GM19397 (cell line): ENCODE data around the gene ZNF487.
A peak's percentile ranks its signal among the peaks of the same experiment; 100 is the strongest.
"Not testable (repeated sequence)": the region's sequence is repeated elsewhere in the genome, so short reads cannot be mapped to it uniquely, and the experiment has no call there.

Experiments
- ATAC-seq: cut with Tn5 transposase; IDR thresholded peaks from one replicate; pipeline ENCODE4 v1.9.1; 2021; ENCODE audit warnings: mild to moderate bottlenecking, moderate library complexity; ENCODE audit not compliant: unreplicated experiment

The ZNF487 gene

DNA sequence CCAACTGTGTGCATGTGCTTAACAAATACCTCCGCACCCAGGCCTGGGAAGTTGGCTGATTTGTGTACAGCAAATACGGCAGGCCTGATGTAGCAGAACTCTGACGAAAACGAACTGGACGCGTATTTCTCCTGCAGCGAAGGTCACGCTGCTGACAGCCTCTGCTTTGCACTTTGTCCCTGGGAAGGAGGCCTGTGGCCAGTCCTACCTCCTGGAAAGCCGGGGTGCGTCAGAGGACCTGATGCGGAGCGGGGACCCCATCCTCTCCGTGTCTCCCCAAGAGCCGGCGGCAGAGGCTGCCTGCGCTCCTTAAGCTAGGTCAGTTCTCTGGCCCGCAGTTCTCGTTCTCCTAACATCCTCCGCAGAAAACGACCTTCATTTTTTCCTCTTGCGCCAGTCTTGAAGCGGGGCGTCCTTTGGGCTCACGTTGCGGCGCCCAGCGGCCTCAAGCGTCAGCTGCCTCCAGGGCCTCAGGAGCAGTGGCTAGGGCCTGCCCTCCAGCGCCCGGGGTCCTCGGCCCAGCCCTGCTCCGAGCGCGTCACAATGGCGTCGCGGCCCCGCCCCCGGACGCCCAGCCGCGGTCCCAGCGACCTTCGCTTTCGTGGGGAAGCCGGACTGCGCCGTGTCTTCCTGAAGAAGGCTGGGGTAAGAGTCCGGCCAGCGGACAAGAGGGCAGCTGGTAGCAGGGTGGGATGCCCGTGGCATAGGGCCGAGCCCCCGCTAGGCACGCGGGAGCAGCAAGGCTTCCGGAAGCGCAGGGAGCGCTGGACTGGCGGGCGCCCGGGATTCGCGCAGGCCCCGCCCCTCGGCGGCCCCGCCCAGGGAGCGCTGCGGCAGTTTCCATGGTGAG lies at the start of gene ZNF487:
Gene ZNF487, plus strand, starts transcription at position 821 of the 850 bp plus-strand sequence. CDS start 38,703 bp downstream, outside the sequence.
- ATAC-seq, result peak; percentile 98

DNA sequence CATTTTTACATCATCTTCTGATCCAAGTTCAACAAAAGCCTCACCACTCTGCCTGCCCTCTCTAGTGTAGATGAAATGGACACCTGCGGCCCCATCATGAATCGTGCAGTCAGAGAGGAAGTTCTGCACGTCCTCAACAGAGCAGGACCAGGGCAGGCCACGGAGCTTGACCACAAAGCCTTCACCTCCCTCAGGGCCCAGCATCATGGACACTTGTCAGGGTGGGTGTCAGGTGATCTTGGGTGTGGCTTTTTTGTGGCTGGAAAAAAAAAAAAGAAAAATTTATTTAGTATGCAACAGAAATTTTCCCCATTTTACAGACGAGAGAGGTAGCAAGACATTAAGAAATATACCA lies 49.3 kb upstream of the ZNF487 start:
- no peak for ATAC-seq

DNA sequence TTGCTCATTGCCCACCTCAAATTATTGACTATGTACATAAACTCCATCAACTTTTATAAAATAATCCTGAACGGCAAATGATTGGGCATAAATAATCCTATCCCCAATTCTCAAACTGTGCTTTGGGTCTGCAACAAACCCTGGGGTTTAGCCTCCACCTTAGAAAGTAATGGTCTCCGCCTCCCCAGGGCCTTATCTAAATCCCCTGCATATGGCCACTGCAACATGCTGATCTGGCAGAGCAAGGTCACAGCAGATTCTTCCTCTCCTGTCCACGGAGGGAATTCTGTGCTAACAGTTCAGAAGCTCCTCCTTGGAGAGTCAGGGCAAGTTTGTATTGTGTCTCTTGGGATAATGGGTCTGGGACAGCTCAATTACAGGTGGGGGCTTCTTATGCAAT lies 47.0 kb upstream of the ZNF487 start:
- ATAC-seq, result no peak

DNA sequence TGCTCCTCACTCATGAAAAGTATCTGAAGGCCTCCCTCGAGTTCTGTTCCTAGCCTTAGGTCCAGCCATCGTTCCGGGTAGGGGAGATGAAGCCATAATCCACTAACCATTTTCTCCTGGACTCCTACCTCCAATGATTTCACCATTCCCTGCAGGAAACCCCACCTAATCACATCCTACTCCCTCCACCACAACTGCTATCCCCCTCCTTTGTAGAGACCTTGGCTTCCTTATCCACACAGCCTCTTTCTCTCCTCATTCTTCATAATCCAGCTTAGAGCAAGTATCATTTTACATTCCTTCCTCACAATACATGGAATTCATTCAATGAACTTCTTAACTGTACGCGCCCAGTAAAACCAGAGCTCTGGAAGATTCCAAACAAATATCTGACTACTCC lies 46.6 kb upstream of the ZNF487 start:
- ATAC-seq, result no peak

DNA sequence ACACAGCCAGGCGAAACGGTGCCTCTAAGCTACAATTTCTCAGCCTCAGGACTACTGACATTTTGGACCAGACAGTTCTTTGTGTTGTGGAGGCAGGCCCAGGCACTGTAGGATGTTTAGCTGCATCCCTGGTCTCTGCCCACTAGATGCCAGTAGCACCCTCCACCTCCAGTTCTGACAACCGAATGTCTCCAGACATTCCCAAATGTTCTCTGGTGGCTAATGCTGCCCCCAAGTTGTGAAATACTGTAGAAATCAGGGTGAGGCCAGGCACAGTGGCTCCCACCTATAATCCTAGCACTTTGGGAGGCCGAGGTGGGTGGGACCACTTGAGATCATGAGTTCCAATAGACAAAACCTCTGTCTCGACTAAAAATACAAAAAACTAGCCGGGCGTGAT lies 46.2 kb upstream of the ZNF487 start:
- no peak for ATAC-seq

DNA sequence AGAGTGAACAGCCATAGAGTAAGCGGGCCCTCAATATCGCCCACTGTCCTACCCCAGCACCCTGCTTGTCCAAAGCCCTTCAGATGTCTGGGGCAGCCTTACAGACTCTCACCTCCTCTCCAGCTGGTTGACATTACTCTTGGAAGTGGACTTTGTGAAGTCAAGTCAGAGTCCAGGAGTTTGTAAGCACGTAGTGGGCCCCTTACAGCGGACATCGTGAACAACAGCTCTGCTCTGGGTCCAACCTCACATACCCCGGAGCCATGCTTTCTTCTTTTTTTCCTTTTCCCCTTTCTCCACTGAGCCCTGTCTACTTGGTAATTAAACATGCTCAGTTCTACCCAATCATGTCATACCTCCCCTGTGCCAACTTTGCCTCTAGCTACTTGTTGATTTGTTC lies 45.4 kb upstream of the ZNF487 start:
- no peak for ATAC-seq

DNA sequence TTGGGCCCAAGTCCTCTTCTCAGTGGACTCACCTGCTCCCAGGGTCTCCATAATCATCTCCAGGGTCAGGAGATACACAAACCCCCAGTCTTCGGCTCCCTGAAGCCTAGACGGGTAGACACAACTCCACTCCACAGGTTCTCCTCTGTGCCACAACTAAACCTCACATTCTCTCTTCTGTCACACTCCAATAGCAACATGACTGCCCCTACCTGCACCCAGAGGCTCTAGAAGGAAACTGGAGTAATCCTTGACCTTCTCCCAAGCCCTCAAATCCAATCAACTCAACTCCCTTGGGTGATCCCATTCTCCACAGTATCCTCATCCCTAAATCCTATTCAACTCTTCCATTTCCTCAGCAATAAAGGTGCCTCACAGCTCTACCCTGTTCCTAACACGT lies 44.2 kb upstream of the ZNF487 start:
- no peak for ATAC-seq

DNA sequence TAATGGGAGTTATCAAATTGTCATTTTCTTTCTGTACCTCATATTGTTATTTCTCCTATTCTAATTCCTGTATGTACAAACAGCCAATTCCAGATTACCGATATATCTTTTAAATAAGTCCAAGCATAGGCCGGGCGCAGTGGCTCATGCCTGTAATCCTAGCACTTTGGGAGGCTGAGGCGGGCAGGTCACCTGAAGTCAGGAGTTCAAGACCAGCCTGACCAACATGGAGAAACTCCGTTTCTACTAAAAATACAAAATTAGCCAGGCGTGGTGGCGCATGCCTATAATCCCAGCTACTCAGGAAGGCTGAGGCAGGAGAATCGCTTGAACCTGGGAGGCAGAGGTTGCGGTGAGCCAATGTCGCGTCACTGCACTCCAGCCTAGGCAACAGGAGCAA lies 43.7 kb upstream of the ZNF487 start:
- ATAC-seq, result not testable (repeated sequence)

DNA sequence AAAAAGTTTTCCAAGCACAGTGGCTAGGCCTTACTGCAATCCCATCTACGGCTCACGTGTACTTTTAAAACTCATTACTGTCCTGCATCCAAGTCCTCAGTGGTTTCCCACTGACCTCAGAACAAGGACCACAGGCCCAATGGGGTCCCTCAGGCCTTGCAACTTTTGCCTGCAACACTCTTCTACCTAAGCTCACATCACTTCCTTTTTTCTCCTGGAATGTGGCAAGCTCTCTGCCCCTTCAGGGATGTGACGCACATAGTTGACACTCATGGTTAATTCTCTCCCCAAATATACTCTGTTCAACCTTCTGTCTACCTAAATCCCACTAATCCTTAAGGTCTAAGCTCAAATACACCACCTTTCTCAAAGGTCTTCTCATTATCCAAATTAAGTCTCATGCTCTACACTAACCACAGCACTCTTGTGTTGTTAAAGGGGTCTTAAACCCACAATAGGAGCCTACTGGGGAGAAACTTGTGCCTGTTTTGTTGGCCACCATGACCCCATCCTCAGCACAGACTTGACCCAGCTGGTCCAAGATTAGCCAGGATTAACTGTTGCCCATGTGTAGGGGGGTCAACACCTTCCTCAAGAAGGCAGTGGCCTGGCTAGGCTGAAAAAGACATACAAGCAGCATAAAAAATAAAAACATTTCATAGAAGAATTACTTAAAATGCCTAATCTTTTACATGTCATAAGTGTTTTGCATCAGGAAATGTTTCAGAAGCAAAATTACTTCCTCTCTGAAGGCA lies 43.1 kb upstream of the ZNF487 start:
- no peak for ATAC-seq

DNA sequence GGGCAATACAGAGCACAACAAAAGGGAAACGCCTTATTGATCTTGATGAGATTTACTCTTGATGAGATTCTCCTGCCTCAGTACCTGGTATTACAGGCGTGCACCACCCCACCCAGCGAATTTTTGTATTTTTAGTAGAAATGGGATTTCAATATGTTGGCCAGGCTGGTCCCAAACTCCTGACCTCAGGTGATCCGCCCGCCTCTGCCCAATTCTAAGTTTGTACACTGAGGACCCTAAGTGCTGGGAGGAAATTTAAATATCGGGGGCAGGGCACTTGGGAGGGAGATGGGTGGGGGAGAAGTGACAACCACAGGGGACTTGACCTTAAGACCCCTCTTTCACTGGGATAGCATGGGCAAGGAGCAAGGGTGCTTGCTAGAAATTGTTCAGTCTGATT lies 42.0 kb upstream of the ZNF487 start:
- no peak for ATAC-seq

DNA sequence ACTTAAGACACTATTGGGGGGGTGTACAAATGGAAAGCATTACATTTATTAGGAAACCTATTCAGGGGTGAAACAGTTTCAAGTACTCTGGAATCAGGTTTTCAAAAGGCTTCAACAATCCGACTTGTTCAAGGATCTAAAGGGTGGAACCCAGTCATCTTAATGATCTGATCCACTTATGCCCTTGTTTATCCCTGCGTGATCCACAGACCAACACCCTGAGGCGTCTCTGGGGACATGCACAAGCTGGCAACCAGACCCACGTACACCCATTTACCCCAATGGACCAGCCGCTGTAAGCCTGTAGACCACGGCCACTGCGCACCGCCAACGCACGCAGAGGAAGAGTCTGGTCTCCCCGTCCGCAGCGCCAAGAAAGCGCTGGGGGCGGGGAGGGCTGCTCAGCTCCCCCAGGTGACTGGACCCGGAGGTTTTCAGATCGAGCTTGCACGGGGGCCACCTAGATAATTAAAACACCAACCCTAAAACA lies 41.3 kb upstream of the ZNF487 start:
- ATAC-seq, result no peak

DNA sequence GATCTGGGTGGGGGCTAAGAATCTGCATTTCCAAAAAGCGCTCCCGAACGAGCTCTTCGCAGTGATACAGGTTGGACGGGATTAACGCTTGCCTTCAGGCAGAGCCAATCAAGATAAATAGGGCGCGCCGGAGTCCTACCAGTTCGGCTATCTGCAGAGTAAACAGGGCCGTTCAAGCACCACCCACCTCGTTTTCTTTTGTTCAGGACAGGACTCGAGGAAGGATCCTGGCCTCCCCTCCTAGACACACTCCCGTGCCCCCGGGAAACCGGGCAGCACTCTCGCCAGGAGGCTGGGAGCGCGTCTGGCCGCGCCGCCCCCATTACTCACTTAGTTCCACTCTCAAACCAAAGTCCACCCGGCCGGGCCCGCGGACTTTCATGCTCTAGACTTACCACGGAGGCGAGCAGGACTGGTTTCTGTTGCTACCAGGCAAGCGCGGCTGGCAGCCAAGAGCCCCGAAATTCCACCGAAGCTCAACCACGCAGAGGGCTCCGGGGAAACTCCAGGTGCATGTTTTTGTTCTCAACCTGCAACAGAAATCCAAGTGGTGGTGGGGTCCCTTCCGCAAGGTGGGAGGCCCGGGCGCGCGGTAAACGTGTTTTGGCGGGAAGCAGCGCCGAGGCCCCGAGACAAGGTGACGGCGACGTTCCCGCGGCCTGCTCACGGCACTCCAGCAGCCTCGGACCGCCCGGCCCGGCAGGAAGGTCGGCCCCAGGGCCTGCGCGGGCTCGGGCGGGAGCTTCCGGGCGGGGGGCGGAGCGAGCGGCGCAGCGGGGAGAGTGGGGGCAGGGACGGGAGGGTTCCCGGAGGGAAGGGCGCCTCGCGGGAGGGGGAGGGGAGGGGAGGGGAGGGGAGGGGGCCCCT lies 40.6 kb upstream of the ZNF487 start:
- ATAC-seq, result peak; percentile 55

DNA sequence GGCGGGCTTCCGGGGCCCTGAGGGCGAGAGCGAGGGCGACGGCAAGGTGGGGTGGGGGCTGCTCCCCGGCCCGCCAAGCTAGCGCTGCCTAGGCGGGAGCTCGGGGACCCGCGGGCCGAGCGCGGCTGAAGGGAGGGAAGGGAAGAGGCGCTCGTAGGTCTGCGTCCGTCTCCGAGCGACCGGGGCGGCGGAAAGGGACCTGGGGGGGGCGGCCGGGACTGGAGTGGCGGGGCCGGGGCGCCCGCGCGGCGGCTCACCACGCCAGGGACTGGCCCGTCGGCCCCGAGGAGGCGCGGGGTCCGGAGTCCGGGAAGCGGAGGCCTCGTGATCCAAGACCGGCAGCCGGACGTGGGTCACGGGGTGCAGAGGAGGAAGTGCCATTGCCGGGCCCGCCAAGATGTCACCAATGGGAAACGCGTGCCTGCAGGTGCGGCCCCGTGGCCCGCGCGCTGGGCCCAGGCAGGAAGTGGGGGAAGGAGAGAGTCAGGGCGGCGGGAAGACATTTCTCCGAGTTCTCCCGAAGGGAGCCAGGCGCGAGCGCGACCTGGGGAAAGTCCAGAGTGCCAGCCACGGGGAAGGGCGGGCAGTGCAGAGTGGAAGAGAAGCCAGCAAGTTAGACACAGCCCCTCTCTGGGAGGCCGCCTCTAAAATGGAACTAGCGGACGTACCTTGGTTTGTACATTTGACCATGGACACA lies 39.8 kb upstream of the ZNF487 start:
- peak; percentile 91 for ATAC-seq

DNA sequence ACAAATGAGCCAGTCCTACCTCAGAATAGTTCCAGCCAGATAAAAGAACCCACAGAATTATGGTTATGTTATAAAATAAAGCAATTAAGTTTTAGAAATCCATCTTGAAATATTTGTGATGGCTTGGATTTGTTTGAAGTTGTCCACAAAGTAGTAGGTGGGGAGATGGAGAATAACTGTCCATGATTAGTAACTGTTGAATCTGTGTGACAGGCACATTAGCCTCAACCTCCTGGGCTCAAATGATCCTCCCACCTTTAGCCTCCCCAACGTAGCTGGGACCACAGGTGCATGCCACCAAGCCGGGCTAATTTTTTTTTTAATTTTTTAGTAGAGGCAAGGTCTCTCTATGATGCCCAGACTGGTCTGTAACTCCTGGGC lies 38.0 kb upstream of the ZNF487 start:
- ATAC-seq, result no peak

DNA sequence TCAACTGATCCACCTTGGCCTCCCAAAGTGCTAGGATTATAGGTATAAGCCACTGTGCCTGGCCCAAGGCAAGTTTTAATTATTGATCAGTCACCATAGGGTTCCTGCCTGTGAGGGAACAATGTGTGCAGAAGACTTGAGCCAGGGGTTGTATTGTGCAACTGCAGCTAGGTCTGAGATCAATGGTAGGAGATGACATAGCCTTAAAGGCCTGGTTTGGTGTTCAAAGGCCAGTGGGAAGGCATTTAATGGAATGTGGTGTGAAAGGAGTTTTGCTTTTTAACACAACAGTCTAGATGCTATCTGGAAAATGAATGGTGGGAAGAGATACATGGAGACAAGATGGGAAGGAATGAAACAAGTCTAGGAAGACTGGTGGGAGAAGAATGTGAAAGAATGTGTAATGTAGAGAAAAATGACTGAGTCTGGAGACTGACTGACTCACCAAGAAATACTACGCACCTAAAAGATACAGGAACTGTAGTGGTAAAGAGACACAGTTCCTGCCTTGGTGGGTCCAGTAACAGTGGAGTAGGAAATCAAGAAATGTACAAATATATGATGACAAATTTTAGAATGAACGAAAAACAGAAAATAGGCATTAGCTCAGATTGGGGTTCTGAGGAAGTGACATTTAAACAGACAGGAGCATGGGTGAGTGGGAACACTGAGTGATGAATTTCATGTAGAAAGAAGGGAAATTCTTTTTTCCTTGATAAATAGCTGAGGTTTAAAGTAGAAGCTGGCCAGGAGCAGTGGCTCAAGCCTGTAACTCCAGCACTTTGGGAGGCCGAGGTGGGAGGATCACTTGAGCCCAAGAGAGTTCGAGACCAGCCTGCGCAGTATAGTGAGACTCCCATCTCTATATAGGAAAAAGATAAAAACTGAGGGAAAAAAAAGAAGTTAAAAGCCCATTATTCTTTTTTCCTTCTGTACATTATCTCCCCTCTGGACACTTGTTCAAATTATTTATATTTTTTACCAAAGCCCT lies 37.3 kb upstream of the ZNF487 start:
- no peak for ATAC-seq

DNA sequence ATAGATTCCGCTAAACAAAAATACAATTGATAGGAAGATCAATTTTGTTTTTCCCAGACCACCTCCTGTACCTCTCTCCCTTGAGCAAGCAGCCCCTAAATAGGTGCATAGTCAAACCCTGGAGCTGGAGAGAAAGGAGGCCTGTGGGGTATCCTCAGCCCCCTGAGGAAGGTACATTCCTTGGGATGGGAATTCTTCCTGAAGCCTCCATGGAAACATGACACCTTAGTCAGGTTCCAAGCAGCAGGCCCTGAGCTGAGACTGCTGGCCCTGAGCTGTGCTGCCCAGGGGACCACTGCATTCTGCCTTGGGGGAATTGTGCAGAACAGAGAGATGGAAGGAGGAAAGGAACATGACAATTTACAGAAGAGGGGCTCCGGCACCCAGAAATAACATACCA lies 35.3 kb upstream of the ZNF487 start:
- ATAC-seq, result no peak

DNA sequence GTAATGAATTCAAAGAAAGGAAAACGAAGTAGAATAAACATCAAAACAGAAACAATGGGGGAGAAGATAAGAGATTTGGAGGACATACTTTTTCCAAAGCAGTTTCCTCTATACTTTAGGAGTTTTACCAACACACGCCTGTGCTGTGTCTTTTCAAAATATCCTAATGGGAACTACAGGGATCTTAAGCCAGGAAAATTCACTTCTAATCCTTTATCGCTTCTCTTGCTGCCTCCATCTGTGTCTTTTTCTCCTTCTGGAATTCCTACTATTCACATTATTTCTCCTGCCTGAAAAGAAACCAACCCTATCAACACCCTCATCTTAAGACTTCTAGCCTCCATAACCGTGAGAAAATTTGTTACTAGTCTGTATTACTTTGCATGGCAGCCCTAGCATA lies 34.7 kb upstream of the ZNF487 start:
- ATAC-seq, result no peak

DNA sequence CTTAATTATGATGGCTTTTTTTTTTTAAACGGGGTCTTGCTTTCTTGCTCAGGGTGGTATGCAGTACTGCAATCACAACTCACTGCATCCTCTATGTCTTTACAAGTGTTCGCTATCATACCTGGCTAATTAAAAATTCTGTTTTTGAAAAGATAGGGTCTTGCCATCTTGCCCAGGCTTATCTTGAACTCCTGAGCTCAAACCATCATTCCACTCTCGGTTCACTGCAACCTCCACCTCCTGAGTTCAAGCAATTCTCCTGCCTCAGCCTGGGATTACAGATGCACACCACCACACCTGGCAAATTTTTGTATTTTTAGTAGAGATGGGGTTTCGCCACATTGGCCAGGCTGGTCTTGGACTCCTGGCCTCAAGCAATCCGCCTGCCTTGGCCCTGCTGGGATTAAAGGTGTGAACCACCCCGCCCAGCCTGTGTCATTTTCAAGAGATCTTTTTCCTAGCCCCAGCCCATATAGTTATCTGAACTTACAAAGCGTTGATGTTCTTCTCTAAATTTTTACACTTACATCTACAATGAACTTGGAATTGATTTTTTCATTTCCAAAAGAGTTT lies 33.9 kb upstream of the ZNF487 start:
- no peak for ATAC-seq
